Activated T-cell treated with anti-CD3 and anti-CD28 coated beads, Interleukin-2, amount 50 U/mL, for 72 hours (primary cell): ENCODE results near the gene PCGF1. TPM values are rescaled to one million over a fixed set of nuclear protein-coding genes. Genes with fewer than 3 reads are reported as not detected.
"Not testable (repeated sequence)": the region's sequence is repeated elsewhere in the genome, so short reads cannot be mapped to it uniquely, and the experiment has no call there.

Experiments
- ATAC-seq, 2 donors: fragments of 150-1000 bp; cut with Tn5 transposase; replicated peaks in 1 of 2; 2 replicates each; pipeline ENCODE4 v1.10.0; 2021; ENCODE audit warnings: moderate library complexity in 2 of 2, mild to moderate bottlenecking in 1 of 2
- DNase-seq, 2 donors: peaks; one replicate each; pipeline ENCODE4 v3.0.0; 2021 to 2022; ENCODE audit warnings: mixed read lengths in 1 of 2
- H3K27ac Mint-ChIP-seq: one replicate; pipeline ENCODE4 v1.8.0; 2022; ENCODE audit warnings: mild to moderate bottlenecking, moderate library complexity, mixed read lengths
- H3K27me3 Mint-ChIP-seq: one replicate; pipeline ENCODE4 v1.8.0; 2022; ENCODE audit warnings: low read depth, mixed read lengths
- H3K36me3 Mint-ChIP-seq, 2 donors: one replicate each; pipeline ENCODE4 v1.8.0; 2022; ENCODE audit warnings: mixed read lengths in 2 of 2, mild to moderate bottlenecking in 1 of 2; ENCODE audit not compliant: insufficient read depth in 2 of 2
- H3K4me1 Mint-ChIP-seq: one replicate; pipeline ENCODE4 v1.8.0; 2022; ENCODE audit warnings: low read depth, mixed read lengths
- H3K4me3 Mint-ChIP-seq, 2 donors: one replicate each; pipeline ENCODE4 v1.8.0; 2022; ENCODE audit warnings: mild to moderate bottlenecking in 2 of 2, mixed read lengths in 2 of 2, moderate library complexity in 2 of 2
- H3K9me3 Mint-ChIP-seq, 2 donors: one replicate each; pipeline ENCODE4 v1.8.0; 2022; ENCODE audit warnings: mixed read lengths in 2 of 2
- total RNA-seq, 2 donors: library from RNA; stranded (reverse); gene quantifications; one replicate each; pipeline ENCODE4 v1.2.3, GENCODE V29; 2022

The PCGF1 gene
- total RNA-seq, 2 donors from 2014 or later: 46.9 to 63.1 TPM

DNA sequence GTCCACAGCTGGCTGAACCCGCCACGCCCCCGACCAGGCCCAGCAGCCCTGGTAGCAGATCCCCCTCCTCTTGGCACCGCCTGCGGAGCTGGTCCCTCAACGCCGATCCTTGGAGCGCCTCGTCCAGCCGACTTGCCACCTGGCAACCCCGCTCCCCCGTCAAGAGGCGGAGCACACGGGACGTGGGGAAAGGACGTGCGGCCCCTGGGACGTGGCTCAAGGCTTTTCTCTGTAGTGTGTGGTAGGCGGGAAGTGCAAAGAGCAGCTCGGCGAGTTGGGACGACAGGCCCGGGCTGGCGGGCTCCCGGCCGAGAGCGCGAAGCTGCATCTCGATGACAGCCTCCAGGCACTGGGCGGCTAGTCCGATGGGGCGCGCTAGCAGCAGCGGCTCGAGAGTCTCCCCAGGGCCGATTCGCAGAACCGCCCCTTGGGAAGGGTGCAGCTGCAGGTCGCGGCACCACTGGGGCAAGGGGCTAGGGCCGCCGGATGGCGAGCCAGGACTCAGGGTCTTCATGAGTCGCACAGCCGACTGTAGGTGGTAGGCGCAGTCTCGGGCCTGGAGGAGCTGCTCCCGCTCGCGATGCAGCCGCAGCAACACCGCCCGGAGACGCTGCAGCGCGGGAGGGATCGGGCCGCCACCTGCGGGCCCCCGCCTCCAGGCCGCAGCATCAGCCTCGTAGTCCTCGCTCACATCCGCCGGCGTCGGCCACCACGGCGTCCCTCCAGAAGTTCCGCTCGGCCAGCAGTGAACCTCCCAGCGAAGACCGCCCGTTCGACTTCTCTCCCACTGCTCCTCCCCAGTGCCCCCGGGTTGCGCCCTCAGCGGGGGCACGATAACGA is 25.3 kb downstream of the PCGF1 start:
- Mint-ChIP-seq H3K4me1 (peaks cover 44% of the 10 kb centered on the region), H3K27ac (peak overlapping the region; percentile 97)

DNA sequence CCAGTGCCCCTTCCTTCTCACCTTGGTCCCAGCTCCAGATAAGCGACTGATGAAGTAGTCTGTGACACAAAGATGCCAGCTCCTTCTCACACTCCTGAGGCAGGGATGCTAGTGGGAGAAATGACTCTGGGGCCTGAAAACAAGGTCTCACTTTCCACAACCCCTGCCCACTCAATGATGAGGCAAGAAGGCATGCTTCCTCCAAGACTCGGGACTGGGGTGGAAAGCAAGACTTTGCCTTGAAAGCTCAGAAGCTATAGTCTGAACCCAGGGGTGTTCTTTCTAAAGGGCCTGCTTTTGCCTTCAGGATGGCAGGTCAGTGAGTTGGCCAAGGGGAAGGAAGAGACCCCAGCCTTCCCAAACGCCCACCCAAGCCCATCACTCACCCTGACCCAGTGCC is 26.1 kb downstream of the PCGF1 start:
- no peak for DNase-seq
- Mint-ChIP-seq H3K4me1 (peaks cover 44% of the 10 kb centered on the region), H3K27me3 (no peaks in the 10 kb centered on the region), H3K27ac (no peak overlapping the region), H3K9me3 (no peaks in the 10 kb centered on the region), H3K36me3 (peaks cover 2 to 23% of the 10 kb centered on the region in 2 donors), H3K4me3 (peak overlapping the region; percentile 92 to 96)
- ATAC-seq: no peak

More for the DNA sequence above, 25.3 kb downstream of the PCGF1 start:
- ATAC-seq (peak; percentile 65), DNase-seq (peak; percentile 73 to 74)
- Mint-ChIP-seq H3K4me3 (peak overlapping the region; percentile 92 to 96), H3K36me3 (peaks cover 2 to 26% of the 10 kb centered on the region in 2 donors), H3K9me3 (no peaks in the 10 kb centered on the region), H3K27me3 (no peaks in the 10 kb centered on the region)

GRCh38 chr2:74474899-74475298 is 32.6 kb downstream of the PCGF1 start:
- H3K9me3 Mint-ChIP-seq: no peaks in the 10 kb centered on the region

GRCh38 chr2:74474481-74474880 is 33.0 kb downstream of the PCGF1 start:
- Mint-ChIP-seq H3K36me3 (peaks cover 0 to 13% of the 10 kb centered on the region in 2 donors), H3K27me3 (no peaks in the 10 kb centered on the region), H3K4me1 (peaks cover 33% of the 10 kb centered on the region), H3K27ac (no peak overlapping the region), H3K4me3 (peak overlapping the region; percentile 17 to 25), H3K9me3 (no peaks in the 10 kb centered on the region)
- no peak for DNase-seq
- no peak for ATAC-seq

More at GRCh38 chr2:74474899-74475298, 32.6 kb downstream of the PCGF1 start:
- DNase-seq: no peak
- ATAC-seq: no peak
- Mint-ChIP-seq H3K27ac (no peak overlapping the region), H3K36me3 (peaks cover 0 to 16% of the 10 kb centered on the region in 2 donors), H3K4me1 (peaks cover 33% of the 10 kb centered on the region), H3K4me3 (no peak overlapping the region), H3K27me3 (no peaks in the 10 kb centered on the region)

GRCh38 chr2:74472945-74473258 is 34.6 kb downstream of the PCGF1 start:
- H3K4me3 Mint-ChIP-seq: peak overlapping the region; percentile 99 to 100
- H3K4me1 Mint-ChIP-seq: peaks cover 26% of the 10 kb centered on the region
- H3K9me3 Mint-ChIP-seq: no peaks in the 10 kb centered on the region
- no peaks in the 10 kb centered on the region for H3K27me3 Mint-ChIP-seq
- H3K36me3 Mint-ChIP-seq: peaks cover 0 to 8% of the 10 kb centered on the region in 2 donors
- peak overlapping the region; percentile 96 for H3K27ac Mint-ChIP-seq
- ATAC-seq (no peak), DNase-seq (no peak)

- Mint-ChIP-seq H3K9me3 (no peaks in the 10 kb centered on the region), H3K27ac (peak within 1 kb of the TSS; percentile 96), H3K4me1 (peaks cover 26% of the 10 kb centered on the region), H3K27me3 (no peaks in the 10 kb centered on the region), H3K36me3 (peaks cover 0 to 8% of the 10 kb centered on the region in 2 donors), H3K4me3 (peak within 1 kb of the TSS; percentile 99 to 100)
- ATAC-seq (peak; percentile 95 to 96), DNase-seq (peak; percentile 96 to 98)
Observed at GRCh38 chr2:74472086-74472944, 35.2 kb downstream of the PCGF1 start, which contains the start of gene MRPL53. Gene MRPL53, minus strand, starts transcription at chr2:74472680. Its CDS starts 20 bp downstream, at chr2:74472660.

DNA sequence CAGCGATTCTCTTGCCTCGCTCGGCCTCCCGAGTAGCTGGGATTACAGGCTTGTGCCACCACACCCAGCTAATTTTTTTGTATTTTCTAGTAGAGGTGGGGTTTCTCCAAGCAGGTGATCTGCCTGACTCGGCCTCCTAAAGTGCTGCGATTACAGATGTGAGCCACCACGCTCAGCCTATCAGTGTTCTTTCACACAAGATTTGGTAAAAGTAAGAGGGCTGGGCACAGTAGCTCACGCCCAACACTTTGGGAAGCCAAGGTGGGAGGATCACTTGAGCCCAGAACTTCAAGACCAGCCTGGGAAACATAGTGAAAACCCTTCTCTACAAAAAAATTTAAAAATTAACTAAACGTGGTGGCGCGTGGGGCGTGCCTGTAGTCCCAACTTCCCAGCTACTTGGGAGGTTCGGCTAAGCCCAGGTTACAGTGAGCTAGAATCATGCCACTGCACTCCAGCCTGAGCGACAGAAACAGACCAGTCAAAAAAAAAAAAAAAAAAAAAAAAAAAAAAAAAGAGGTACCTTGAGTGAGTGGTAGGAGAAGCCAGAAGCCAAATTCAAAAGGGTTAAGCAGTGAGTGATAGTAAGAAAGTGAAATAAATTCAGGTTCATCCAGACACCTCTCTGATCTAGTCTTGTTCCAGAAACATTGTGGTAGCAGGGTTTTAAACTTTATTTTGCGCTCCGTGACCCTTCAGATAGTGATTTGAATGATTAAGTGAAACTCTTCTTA is 36.0 kb downstream of the PCGF1 start:
- ATAC-seq (peak; percentile 1 to 3), DNase-seq (no peak)
- peaks cover 26% of the 10 kb centered on the region for H3K4me1 Mint-ChIP-seq
- no peaks in the 10 kb centered on the region for H3K9me3 Mint-ChIP-seq
- H3K27me3 Mint-ChIP-seq: no peaks in the 10 kb centered on the region
- peak overlapping the region; percentile 96 for H3K27ac Mint-ChIP-seq
- peak overlapping the region; percentile 99 to 100 for H3K4me3 Mint-ChIP-seq
- H3K36me3 Mint-ChIP-seq: peaks cover 0 to 8% of the 10 kb centered on the region in 2 donors

DNA sequence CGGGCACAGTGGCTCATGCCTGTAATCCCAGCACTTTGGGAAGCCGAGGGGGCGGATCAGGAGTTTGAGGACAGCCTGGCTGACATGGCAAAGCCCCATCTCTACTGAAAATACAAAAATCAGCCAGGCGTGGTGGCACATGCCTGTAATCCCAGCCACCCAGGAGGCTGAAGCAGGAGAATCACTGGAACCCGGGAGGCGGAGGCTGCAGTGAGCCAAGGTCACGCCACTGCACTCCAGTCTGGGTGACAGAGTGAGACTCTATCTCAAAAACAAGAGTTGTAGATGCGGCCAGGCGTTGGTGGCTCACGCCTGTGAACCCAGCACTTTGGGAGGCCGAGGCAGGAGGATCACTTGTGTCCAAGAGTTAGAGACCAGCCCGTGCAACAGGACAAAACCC is 36.8 kb downstream of the PCGF1 start:
- not testable (repeated sequence) for ATAC-seq, H3K36me3 Mint-ChIP-seq, DNase-seq, H3K27me3 Mint-ChIP-seq, H3K9me3 Mint-ChIP-seq, H3K27ac Mint-ChIP-seq
- Mint-ChIP-seq H3K4me1 (peaks cover 33% of the 10 kb centered on the region), H3K4me3 (peak overlapping the region; percentile 56 to 75)

DNA sequence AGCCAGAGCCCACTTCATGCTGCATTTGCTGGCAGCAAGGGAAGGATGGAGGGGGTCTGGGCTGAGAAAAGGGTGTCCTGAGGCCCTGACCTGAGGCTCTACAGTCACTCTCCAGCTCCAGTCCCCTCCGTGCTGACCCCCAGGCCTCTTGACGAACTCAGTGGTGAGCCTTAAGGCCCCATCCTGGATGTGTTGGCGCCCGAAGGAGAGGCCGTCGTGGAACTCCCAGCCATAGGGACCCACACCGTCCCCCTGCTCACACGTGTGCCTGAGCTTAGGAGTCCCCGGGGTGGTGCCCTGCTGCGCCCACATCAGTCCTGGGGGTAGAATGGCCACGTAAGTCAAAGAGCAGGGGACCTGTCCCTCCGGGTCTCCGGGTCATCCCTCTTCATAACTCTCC is 43.1 kb downstream of the PCGF1 start:
- Mint-ChIP-seq H3K9me3 (no peaks in the 10 kb centered on the region), H3K36me3 (peaks cover 0 to 7% of the 10 kb centered on the region in 2 donors), H3K4me1 (peaks cover 40% of the 10 kb centered on the region), H3K27ac (peak overlapping the region; percentile 79), H3K4me3 (peak overlapping the region; percentile 98 to 99), H3K27me3 (no peaks in the 10 kb centered on the region)
- ATAC-seq (peak; percentile 1 to 6), DNase-seq (no peak)

DNA sequence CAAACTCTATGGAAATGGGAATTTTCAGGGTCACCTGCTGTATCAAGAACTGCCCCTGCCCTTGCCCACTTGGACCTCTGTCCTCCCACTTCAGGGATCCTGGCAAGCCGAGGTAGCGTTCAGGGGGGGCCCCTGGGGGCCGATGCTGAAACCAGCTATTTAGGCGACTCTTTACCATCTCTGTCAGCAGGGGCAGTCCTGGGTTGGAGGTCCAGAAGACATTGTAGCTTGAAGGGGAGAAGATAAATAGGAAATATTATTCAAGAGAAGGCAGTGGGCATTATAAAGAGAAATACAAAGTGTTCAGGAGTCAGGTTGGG is 44.7 kb downstream of the PCGF1 start:
- peak overlapping the region; percentile 8 to 99 for H3K4me3 Mint-ChIP-seq
- ATAC-seq: no peak
- no peak for DNase-seq
- no peak overlapping the region for H3K27ac Mint-ChIP-seq
- H3K36me3 Mint-ChIP-seq: peaks cover 0 to 7% of the 10 kb centered on the region in 2 donors
- H3K9me3 Mint-ChIP-seq: no peaks in the 10 kb centered on the region
- H3K4me1 Mint-ChIP-seq: peaks cover 42% of the 10 kb centered on the region
- H3K27me3 Mint-ChIP-seq: no peaks in the 10 kb centered on the region

DNA sequence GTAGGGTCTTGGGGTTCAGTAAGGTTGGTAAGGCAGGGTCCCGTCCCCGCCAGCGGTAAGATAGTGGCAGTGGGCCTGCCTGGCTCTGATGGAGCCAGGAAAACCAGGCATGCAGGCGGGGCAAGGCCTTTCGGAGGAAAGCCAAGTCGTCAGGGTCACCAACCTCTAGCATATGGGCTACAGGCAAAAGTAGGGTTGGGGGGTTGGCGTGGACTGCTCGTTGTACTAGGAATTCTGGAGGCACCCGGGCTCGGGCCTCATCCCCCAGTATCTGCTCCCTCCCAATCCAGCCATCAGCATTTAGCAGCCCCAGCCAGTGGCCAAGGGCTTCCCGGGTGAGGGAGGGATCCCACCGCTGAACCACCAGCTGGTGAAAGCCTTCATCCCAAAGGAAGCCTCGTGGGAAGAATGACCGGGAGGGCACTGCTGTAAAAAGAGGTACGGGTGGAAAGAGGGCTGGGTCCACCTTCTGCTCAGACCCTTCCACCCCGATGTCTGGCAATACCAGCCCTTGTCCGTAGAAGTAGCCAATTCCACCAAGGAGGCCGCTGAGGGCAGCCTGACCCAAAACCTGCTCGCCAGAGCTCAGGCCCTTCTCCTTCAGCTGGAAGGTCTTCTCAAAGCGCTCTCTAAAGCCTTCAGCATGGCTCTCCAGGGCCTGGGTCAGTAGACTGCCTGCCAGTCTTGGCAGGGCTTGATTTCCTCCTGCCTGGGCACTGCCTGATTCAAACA is 45.3 kb downstream of the PCGF1 start:
- Mint-ChIP-seq H3K27me3 (no peaks in the 10 kb centered on the region), H3K9me3 (no peaks in the 10 kb centered on the region), H3K27ac (peak overlapping the region; percentile 63), H3K4me3 (no peak overlapping the region), H3K4me1 (peaks cover 44% of the 10 kb centered on the region), H3K36me3 (peaks cover 0 to 8% of the 10 kb centered on the region in 2 donors)
- no peak for ATAC-seq
- DNase-seq: no peak
